HCT116 (cell line): ENCODE data around the gene DNAAF6.

Experiments
- CTCF ChIP-seq, 3 experiments: fragments of 200-600 bp in 1 of 3; sonication (generic) in 1 of 3; IDR thresholded peaks in 2 of 3; conservative IDR thresholded peaks in 1 of 3; 2 replicates each; pipeline ENCODE4 v1.5.1; 2012 to 2017; ENCODE audit warnings: low read depth in 2 of 3, low read length in 2 of 3, antibody characterized with exemption in 1 of 3, borderline replicate concordance in 1 of 3, control low read depth in 1 of 3, mild to moderate bottlenecking in 1 of 3, mixed read lengths in 1 of 3, mixed run types in 1 of 3, moderate library complexity in 1 of 3; ENCODE audit not compliant: insufficient read depth in 1 of 3
- EZH2phosphoT487 ChIP-seq: fragments of 200-600 bp; IDR thresholded peaks from 2 replicates; pipeline ENCODE4 v1.6.1; 2018; ENCODE audit warnings: antibody characterized with exemption, borderline replicate concordance
- JUND ChIP-seq: IDR thresholded peaks from 2 replicates; pipeline ENCODE4 v1.6.1; 2012
- POLR2A ChIP-seq: IDR thresholded peaks from 2 replicates; pipeline ENCODE4 v1.7.0; 2011; ENCODE audit warnings: borderline replicate concordance; ENCODE audit not compliant: insufficient read depth, insufficient read length; ENCODE audit errors: extremely low read depth
- POLR2AphosphoS5 ChIP-seq: IDR thresholded peaks from 2 replicates; pipeline ENCODE4 v1.6.1; 2011; ENCODE audit warnings: mild to moderate bottlenecking, low read depth, low read length, moderate library complexity
- RAD21 ChIP-seq: IDR thresholded peaks from 2 replicates; pipeline ENCODE4 v1.6.1; 2012; ENCODE audit warnings: low read depth, mild to moderate bottlenecking
- SP1 ChIP-seq: IDR thresholded peaks from 2 replicates; pipeline ENCODE4 v1.6.1; 2012; ENCODE audit warnings: low read depth
- ZBTB33 ChIP-seq: IDR thresholded peaks from 2 replicates; pipeline ENCODE4 v1.6.1; 2011; ENCODE audit warnings: mild to moderate bottlenecking, low read length, moderate library complexity; ENCODE audit not compliant: insufficient replicate concordance; ENCODE audit errors: extremely low read depth
- ZFX ChIP-seq: fragments of 450-650 bp; IDR thresholded peaks from 2 replicates; pipeline ENCODE4 v1.6.1; 2017
- ZNF274 ChIP-seq: fragments of 200-500 bp; sonication (Bioruptor generic); IDR thresholded peaks from 2 replicates; pipeline ENCODE4 v1.6.1; 2014; ENCODE audit warnings: mild to moderate bottlenecking, low read depth, low read length, inconsistent platforms

GRCh38 chrX:107207943-107208342 lies 1.5 kb downstream of the DNAAF6 start:
- TF ChIP-seq SP1 (no peak), ZFX (no peak), CTCF (IDR thresholded peaks at IDR 0.05 in 2 of 3, conservative IDR thresholded peaks at IDR 0.05 in 1 of 3; ENCODE audit: borderline replicate concordance in 1 of 3, insufficient read depth in 1 of 3, low read depth in 2 of 3, low read length in 2 of 3) (no peak), ZNF274 (no peak), POLR2AphosphoS5 (no peak), EZH2phosphoT487 (no peak), RAD21 (no peak), ZBTB33 (no peak), JUND (no peak), POLR2A (no peak)
